ENCODE results near the gene PRKN.

The PRKN gene

GRCh38 chr6:161444464-161444863, 1283.1 kb downstream of the PRKN start:
- TF ChIP-seq CTCF (IDR thresholded peaks at IDR 0.05) = no peak

GRCh38 chr6:161443848-161444247, 1283.7 kb downstream of the PRKN start:
- no peak for TF ChIP-seq CTCF (IDR thresholded peaks at IDR 0.05)

- TF ChIP-seq CTCF (IDR thresholded peaks at IDR 0.05) = no peak
Measured at GRCh38 chr6:161442420-161442819, 1285.1 kb downstream of the PRKN start.

GRCh38 chr6:161440299-161440698, 1287.3 kb downstream of the PRKN start:
- TF ChIP-seq CTCF (IDR thresholded peaks at IDR 0.05) = no peak

GRCh38 chr6:161439093-161439492, 1288.5 kb downstream of the PRKN start:
- TF ChIP-seq CTCF (IDR thresholded peaks at IDR 0.05) = no peak

- TF ChIP-seq CTCF (IDR thresholded peaks at IDR 0.05) = no peak
Measured at GRCh38 chr6:161438430-161439030, 1289.0 kb downstream of the PRKN start.

- no peak for TF ChIP-seq CTCF (IDR thresholded peaks at IDR 0.05)
Measured at GRCh38 chr6:161437851-161438250, 1289.7 kb downstream of the PRKN start.

Data from LNCAP (cell line).